Superior temporal gyrus (tissue), 1 donor: ENCODE results near the gene SMAD6.

Source experiments
- DNase-seq: peaks from one replicate; pipeline ENCODE4 v3.0.0-alpha.2; 2016; ENCODE audit errors: extremely low spot score

Gene SMAD6

GRCh38 chr15:66703540-66703941 is 1.5 kb downstream of the SMAD6 start:
- DNase-seq = no peak

DNA sequence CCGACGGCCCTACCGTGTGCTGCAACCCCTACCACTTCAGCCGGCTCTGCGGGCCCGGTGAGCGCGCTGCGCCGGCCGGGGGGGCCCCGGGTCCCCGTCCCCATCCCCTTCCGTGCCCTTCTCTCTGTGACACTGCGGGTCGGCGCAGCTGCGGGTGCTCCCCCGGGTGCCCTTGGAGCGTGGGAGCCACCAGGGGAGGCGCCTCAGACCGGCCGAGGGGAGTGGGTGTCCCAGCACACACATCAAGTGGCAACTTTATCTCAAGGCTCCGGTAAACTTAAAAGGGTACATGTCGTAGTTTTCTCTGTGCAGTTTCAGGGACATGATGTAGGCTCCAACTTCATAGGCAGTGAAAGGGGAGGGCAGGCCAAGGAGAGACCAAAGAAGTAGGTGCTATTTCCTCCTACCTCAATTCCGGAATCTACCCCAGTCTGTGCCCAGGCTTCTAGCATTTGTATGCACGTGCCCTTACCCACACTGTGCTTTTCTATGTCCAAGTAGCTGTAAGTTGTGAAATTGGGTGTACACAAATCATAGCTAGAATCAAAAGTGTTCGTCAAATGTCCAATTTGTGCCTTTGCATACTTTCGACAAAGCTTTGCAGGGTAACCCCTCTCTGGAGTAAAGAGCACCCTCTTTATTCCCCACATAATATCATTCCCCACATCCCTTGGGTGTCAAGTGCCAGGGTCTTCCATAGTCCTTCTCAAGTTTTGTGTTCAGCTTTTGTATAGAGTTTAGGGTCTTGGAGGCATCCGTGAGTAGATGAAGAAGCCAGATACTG is 2.2 kb downstream of the SMAD6 start:
- DNase-seq = no peak

GRCh38 chr15:66704803-66705153 is 2.7 kb downstream of the SMAD6 start:
- no peak for DNase-seq

- no peak for DNase-seq
Measured at GRCh38 chr15:66705277-66706146, 3.5 kb downstream of the SMAD6 start.

DNA sequence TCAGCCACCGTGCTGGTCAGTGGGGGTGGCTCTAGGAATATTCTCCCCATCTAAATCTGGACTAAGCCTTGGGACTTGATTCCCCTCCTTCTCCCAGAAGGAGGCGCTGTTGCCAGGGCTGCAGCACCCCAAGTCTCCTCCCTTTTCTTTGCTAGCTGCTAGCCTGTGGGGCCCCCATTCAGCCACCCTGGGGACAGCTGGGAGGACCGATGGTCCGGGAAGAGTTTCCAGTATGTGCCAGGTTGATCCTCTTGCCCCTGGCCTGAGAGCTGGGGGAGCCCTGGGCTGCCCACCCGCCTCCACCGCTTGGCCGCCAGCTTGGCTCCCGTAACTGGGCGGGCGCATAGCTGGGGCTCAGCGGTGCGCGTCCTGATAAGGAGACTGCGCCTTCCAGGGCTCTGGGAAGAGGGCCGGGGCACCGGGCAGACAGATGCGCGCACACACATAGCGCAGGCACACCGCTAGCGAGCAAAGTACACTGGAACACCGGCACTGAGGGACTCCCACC is 4.2 kb downstream of the SMAD6 start:
- no peak for DNase-seq

DNA sequence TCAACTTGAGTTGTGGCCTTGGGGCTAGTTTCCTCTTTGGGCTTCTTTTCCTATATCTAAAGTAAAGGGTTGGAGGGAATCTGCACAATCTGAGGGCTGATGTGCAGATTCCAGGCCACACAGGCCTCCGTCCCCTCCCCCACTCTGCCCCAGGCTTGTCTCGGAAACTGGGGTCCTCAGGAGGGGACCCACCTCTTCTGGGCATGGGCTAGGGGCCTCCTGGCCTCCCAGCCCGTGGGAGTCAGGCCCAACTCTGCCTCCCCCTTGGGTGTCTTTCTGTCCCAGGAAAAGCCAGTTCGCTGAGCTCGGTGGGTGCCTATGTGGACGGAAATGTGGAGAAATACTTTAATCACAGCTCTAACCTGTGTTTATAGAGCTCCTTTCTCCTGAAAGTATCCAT is 4.8 kb downstream of the SMAD6 start:
- no peak for DNase-seq

- no peak for DNase-seq
Measured at GRCh38 chr15:66707310-66708082, 5.5 kb downstream of the SMAD6 start.

DNA sequence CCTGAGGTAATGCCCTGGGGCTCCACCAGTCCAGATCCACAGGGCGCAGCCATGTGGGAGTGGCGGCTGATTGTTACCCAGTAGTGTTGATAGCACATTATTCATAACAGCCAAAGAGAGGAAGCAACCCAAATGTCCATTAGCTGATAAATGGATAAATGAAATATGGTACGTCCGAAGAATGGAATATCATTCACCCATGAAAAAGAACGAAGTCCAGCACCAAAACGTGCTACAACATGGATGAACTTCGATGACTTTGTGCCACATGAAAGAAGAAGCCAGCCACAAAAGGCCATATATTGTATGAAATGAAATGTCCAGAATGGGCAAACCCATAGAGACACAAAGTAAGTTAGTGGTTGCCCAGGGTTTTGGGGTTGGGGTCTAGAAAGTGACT is 6.4 kb downstream of the SMAD6 start:
- no peak for DNase-seq

GRCh38 chr15:66709884-66710283 is 7.8 kb downstream of the SMAD6 start:
- no peak for DNase-seq

GRCh38 chr15:66711260-66711659 is 9.2 kb downstream of the SMAD6 start:
- DNase-seq = no peak

DNA sequence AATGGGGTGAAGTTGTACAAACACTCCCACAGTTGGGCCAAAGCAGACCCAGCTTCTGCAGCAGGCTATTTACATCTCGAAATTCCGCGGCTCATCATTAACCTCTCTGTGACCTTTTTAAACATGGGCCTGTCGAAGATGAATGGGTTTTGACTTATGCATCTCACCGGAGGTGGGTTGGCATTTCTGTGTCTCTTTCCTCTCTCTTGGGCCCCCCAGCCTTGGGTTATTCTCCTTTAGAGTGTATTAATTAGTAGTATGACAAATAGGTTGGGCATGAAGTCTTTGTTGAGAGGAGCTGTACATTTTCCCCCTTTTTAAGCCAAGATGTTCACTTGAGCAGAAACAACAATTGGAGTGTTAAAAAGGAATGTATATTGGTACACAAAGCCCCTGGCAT is 9.8 kb downstream of the SMAD6 start:
- DNase-seq = no peak

- no peak for DNase-seq
Measured at GRCh38 chr15:66713843-66714508, 11.9 kb downstream of the SMAD6 start.

- no peak for DNase-seq
Measured at GRCh38 chr15:66714543-66714981, 12.5 kb downstream of the SMAD6 start.

DNA sequence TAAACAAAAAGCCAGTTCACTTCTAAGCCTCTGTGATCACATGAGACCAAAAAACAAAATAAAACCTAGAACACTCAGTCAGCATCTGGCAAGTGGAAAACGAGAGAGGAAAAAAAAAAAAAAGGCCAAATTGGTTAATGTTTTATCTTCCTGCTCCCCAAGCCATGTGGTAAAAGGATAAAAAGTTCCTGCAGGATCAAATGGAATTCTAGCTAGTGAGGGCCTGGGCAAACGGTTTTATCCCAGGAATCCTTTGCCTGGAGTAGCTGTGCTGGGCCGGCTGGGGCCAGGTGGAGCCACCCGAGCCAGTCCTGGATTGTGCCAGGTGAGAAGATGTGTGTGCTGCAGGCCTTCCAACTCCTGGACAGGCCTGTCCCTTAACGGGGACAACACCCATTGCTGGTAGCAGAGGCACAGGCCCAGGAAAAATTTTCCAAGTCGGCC is 13.2 kb downstream of the SMAD6 start:
- DNase-seq = no peak

- DNase-seq = no peak
Measured at GRCh38 chr15:66715720-66716655, 14.0 kb downstream of the SMAD6 start.

DNA sequence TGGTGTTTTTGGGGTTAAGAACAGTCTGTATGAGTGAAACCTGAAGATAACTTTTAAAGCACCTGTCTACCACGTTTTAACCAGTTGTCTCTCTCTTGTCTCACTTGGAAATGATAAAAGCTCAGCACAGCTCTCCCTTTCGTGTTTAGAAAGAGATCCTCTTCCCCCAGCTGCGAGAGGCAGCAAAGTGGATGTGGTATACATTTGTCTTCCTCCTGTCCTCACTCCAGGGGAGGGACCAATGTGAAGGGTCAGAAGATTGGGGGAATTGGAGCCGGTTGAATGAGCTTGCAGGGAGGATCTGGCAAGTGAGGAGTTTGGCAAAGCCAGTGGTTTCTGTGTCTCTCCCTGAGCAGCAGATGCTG is 14.6 kb downstream of the SMAD6 start:
- no peak for DNase-seq

- DNase-seq = no peak
Measured at GRCh38 chr15:66718220-66718988, 16.4 kb downstream of the SMAD6 start.

DNA sequence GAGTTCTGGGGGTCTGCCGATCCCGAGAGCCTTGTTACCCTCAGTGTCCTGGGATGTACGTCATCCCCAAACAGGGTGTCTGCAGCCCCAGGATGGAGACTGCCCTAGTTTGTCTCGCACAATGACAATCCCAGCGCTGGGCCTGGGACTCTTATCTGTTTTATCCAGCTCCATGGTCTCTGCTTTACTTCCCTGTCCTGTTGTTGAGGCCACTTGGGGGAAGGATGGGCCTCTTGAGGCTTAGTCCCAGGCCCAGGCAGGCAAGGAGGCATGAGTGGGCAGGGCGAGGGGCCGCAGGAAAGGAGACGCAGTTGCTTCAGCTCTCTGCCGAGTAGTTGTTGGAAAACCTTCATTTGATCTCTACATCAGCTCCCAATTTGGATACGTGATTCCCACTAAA is 17.4 kb downstream of the SMAD6 start:
- DNase-seq = no peak

DNA sequence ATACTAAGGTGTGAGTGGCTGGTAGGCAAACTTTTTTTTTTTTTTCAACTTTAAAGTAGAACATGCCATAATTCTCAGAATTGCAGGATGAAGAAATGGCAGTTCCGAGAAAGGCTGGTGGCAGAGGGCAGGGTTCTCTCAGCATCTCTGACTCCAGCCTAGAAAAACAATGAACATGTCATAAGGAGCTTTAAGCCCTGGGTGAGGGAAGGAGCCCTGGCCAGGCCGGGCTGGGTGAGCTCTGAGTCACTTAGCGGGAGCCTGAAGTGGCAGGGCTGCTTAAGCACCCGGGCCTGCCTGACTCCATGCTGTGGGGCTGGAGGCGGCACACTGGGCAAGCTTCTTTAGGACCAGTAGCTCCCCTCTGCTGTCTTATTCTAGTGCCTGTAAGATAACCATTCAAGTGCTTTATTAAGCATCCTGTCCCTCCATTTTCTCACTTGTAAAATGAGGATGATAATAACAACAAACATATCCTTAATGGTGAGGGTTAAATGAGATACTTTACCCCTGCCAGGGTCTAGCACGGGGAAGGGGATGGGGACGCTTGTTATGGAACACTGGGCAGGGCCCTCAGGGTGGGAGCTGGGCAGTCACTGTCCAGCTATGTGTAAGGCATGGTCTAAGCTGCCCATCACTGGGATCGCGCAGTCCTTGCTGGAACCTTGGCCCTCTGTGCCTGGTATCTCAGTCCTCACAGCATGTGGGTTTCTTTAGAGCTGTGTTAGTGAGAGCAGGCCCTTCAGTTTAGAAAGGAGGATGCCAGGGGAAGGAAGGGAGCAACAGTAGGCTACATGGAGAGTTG is 18.4 kb downstream of the SMAD6 start:
- no peak for DNase-seq
